HG02571 (cell line): ENCODE data around the gene MYO10.
"Not testable (repeated sequence)": the region's sequence is repeated elsewhere in the genome, so short reads cannot be mapped to it uniquely, and the experiment has no call there.

ENCODE experiments used
- ATAC-seq: cut with Tn5 transposase; IDR thresholded peaks from one replicate; pipeline ENCODE4 v1.9.1; 2021; ENCODE audit warnings: mild to moderate bottlenecking, moderate library complexity; ENCODE audit not compliant: unreplicated experiment

MYO10 gene

DNA sequence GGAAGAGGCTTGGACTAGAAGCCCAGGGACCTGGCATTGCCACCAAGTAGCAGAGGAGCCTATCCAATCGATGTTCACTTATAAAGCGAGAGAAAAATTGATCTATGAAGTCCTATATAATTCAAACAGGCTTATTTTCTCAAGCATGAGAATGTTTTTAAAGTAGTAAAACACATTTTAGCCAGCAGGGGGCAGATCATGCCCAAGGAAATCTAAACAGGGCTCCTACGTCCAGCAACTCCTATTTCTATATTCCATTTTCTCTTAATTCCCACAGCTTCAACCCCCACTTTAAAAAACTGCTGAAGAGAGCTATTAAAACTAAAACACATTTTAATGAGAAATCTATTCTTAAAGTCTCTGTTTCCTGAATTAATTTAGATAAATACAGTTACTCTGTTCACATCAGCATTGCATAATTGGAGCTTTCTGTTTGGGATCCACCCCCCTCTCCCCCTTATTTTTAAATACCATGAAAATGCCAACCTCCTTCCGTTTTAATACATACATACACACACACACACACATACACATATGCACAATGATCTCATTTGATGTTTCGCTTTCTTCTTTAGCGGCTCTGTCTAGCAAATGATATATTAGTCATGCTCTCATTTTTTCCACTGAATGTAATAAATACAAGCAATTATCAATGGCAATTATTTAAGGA lies 144.9 kb downstream of the MYO10 start:
- ATAC-seq = no peak

DNA sequence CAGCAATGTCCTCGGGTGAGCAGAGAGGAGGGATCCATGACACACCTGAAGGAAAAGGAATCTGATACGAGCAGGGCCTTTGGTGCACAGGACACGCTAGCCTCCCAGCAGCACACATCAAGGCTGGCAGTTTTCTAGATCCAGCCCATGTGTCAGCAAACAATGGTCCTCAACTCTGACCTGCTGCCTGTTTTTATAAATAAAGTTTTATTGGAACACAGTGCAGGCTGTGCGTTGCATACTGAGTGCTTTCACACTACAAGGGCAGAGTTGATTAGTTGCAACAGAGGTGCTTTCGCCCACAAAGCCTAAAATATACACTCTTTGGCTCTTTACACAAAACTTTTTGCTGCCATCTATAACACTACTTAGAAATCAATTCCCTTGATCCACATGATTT lies 147.1 kb downstream of the MYO10 start:
- no peak for ATAC-seq

DNA sequence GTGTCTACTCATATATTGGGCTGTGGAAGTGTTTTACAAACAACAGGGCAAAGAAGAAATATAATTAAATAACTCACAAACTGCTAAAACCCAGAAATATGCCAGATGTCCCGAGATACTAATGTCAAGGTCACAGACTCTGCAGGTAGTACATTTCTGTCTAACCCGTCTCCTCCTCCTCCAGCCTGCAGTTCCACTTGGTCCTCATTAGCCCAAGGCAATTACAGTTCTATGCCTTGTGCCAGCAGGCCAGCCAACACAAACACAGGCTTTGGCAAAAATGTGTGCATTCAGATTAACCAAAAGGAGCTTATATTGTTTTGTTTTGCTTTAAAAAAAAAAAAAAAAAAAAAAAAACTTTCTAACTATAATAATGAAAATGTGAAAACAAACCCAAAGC lies 148.8 kb downstream of the MYO10 start:
- no peak for ATAC-seq

- peak; percentile 94 for ATAC-seq
Measured at GRCh38 chr5:16784843-16785791, 151.0 kb downstream of the MYO10 start.

DNA sequence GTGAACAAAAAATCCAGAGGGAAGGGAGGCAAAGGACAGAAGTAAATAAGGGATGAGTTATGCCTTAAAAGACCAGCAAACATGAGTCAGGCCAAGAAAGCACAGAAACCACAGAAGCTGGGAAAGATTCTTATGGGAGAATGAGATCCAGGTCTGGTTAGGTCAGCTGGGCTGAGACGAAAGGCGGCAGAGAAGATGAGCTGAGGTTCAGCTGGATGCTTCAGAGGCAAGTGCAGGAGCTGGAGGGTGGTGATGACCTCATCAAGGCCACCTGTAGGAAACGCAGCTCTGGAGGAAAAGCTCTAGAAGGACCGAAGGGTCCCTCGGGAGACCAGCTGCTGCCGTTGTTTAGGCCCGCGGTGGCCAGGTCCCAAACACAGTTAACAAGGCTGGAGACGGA lies 152.0 kb downstream of the MYO10 start:
- no peak for ATAC-seq

DNA sequence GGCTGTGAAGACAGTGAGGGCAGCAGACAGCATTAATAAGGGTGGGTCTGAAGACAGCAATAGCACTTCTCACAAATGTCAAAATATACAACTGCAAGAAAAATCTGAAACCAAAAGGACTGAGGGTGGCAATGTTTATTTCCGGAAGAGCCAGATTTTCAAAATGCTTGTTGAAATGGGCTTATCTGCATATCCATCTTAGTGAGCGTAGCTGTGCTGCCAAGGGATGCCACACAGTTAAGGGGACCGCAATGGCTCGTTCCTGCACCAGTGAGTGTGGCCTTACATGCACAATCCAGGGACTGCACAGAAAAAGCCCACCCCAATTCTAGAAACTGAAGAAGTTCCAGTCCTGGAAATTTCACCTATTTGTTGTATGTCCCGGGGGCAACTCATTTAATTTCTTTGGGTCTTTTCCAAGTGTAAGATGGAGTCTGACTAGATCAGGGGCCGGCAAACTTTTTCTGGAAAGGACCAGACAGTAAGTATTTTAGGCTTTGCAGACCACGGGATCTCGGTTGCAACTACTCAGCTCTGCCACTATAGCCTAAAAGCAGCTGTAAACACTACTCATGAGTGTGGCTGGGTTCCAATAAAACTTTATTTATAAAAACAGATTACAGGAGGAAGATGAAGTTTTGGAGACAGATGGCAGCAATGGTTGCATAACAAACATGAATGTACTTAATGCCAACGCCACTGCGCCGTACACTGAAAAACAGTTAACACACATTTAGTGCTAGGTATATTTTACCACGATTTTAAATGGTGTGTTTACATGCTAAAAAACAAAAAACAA lies 154.1 kb downstream of the MYO10 start:
- no peak for ATAC-seq

DNA sequence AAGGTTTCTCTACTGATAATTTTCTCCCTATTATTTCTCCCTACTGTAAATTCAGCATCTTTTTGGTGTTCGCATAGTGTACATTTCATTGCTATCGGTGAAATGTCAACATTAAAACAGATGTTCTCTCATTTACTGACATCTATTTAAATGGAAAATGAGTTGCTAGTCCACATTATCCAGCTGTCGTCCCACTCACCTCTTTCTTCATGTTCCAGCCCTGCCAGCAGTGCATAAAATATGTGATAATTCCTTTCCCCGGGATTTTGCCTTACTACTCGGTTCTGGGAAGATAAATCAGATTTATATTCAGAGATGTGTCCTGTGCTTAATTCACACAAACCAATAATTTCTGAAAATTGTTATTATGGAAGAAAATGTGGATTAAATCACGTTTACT lies 155.8 kb downstream of the MYO10 start:
- no peak for ATAC-seq

- no peak for ATAC-seq
Measured at GRCh38 chr5:16777432-16777831, 158.7 kb downstream of the MYO10 start.

- no peak for ATAC-seq
Measured at GRCh38 chr5:16776611-16777251, 159.4 kb downstream of the MYO10 start.

DNA sequence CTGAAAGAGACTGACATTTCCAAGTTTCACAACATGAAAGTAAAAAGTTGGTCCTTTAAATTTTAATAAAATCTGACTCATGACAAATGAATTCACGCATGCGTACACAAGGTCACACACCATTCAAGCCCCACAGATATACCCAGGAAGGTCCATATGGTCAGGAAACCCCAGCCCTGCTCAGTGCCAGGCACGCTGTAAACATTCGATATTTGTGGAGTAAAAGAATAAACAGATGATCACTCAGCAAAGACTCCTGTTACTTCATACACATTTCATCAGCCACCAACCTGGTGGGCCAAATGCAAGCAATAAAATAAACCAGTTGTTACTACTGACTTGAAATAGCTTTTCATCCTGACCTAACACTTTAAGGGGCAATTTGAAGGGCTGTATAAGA lies 161.3 kb downstream of the MYO10 start:
- ATAC-seq = no peak

GRCh38 chr5:16773991-16774390 lies 162.1 kb downstream of the MYO10 start:
- no peak for ATAC-seq

- no peak for ATAC-seq
Measured at GRCh38 chr5:16772556-16772955, 163.5 kb downstream of the MYO10 start.

- no peak for ATAC-seq
Measured at GRCh38 chr5:16768184-16768583, 167.9 kb downstream of the MYO10 start.

DNA sequence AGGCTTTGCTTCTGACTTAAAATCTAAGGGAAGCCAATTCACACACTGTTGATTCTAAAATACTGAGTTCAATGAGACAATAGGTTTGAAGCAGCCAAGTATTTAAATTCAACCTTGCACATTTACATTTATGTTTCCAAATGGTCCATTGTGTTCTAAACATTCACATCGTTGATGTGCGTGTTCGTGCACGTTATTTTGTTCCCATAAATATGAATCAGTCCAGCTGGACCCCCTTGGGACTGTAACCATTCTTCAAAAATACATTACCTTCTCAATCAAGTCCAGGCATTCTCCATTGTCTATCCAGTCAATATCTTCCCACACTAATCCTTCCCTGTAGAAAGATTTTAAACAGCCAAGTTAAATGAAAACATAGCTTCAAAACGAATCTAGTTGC lies 172.9 kb downstream of the MYO10 start:
- ATAC-seq = no peak

GRCh38 chr5:16759147-16759773 lies 176.8 kb downstream of the MYO10 start:
- no peak for ATAC-seq

DNA sequence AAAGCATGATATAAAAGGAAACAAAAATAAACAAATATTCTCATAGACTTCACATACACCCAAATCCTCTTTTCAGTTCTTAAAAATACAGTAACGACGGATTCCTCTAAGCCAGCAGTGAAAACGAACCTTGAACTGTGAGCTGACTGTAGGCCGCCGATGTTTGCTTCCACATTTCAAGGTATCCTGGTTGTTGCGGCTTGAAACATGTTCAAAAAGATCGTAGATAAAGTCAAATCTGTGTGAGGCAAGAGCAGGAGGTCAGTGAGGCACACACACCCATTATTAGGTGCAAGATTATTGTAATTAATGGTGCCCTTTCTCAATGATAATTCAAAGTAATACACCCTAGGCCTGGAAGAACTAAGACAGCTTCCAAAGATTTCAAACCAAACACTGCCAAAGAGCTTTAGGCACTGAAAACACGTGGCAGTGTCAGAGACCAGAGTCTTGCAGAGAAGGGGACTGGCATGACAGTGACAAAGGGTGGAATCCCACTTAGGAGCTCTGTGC lies 178.0 kb downstream of the MYO10 start:
- ATAC-seq = no peak

- ATAC-seq = not testable (repeated sequence)
Measured at GRCh38 chr5:16757577-16757976, 178.5 kb downstream of the MYO10 start.

DNA sequence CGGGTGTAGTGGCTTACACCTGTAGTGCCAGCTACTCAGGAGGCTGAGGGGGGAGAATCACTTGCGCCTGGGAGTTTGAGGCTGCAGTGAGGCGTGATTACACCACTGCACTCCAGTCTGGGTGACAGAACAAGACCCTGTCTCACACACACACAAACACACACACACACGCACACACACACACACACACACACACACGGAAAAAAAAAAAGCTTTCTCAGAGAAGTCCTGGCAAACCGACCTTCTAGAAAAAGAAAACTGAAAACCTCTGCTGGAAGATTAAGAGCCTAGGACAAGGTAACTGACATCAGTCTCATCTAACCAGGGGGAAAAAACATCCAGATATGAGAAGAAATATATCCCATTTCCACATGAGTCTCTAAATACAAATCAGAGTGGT lies 178.9 kb downstream of the MYO10 start:
- no peak for ATAC-seq

DNA sequence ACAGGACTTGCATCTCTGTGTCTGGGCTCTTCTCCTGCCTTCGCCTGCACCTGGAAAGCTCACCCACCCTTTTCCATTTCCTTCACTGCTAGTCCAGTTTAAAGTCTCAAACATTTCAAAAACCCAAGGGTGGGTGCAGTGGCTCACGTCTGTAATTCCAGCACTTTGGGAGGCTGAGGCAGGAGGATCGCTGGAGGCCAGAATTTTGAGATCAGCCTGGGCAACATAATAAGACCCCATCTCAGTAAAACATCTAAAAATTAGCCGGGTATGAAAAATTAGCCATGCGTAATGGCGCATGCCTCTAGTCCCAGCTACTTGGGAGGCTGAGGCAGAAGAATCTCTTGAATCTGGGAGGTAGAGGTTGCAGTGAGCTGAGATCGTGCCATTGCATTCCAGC lies 179.4 kb downstream of the MYO10 start:
- ATAC-seq = no peak

- no peak for ATAC-seq
Measured at GRCh38 chr5:16755641-16756040, 180.4 kb downstream of the MYO10 start.
